ENCODE data around the gene CDH23.

CDH23 gene

GRCh38 chr10:71525721-71526120, 129.0 kb downstream of the CDH23 start:
- H3K36me3 ChIP-seq (ENCODE audit: control insufficient read depth, insufficient read depth, low read length), result no peaks in the 10 kb centered on the region
- H3K9ac ChIP-seq (ENCODE audit: low read length), result no peak overlapping the region
- H3K4me1 ChIP-seq (ENCODE audit: control insufficient read depth, insufficient read depth, low read length), result peaks cover 8% of the 10 kb centered on the region
- H3K27me3 ChIP-seq (ENCODE audit: control insufficient read depth, insufficient read depth, low read length), result peaks cover 8% of the 10 kb centered on the region
- no peaks in the 10 kb centered on the region for H3K9me3 ChIP-seq (ENCODE audit: control insufficient read depth, low read length)
- no peak overlapping the region for H3K4me3 ChIP-seq (ENCODE audit: low read length)

GRCh38 chr10:71526653-71527052, 129.9 kb downstream of the CDH23 start:
- H3K9ac ChIP-seq (ENCODE audit: low read length), result no peak overlapping the region
- peaks cover 8% of the 10 kb centered on the region for H3K27me3 ChIP-seq (ENCODE audit: control insufficient read depth, insufficient read depth, low read length)
- no peaks in the 10 kb centered on the region for H3K9me3 ChIP-seq (ENCODE audit: control insufficient read depth, low read length)
- H3K4me3 ChIP-seq (ENCODE audit: low read length), result no peak overlapping the region
- H3K36me3 ChIP-seq (ENCODE audit: control insufficient read depth, insufficient read depth, low read length), result no peaks in the 10 kb centered on the region
- peaks cover 8% of the 10 kb centered on the region for H3K4me1 ChIP-seq (ENCODE audit: control insufficient read depth, insufficient read depth, low read length)

- Histone ChIP-seq H3K9ac (ENCODE audit: low read length) (no peak overlapping the region), H3K9me3 (ENCODE audit: control insufficient read depth, low read length) (no peaks in the 10 kb centered on the region), H3K36me3 (ENCODE audit: control insufficient read depth, insufficient read depth, low read length) (no peaks in the 10 kb centered on the region), H3K4me1 (ENCODE audit: control insufficient read depth, insufficient read depth, low read length) (peaks cover 8% of the 10 kb centered on the region), H3K27me3 (ENCODE audit: control insufficient read depth, insufficient read depth, low read length) (peaks cover 8% of the 10 kb centered on the region), H3K4me3 (ENCODE audit: low read length) (no peak overlapping the region)
Measured at GRCh38 chr10:71527135-71527534, 130.4 kb downstream of the CDH23 start.

- no peak overlapping the region for H3K9ac ChIP-seq (ENCODE audit: low read length)
- peaks cover 8% of the 10 kb centered on the region for H3K4me1 ChIP-seq (ENCODE audit: control insufficient read depth, insufficient read depth, low read length)
- H3K36me3 ChIP-seq (ENCODE audit: control insufficient read depth, insufficient read depth, low read length), result no peaks in the 10 kb centered on the region
- H3K9me3 ChIP-seq (ENCODE audit: control insufficient read depth, low read length), result no peaks in the 10 kb centered on the region
- H3K4me3 ChIP-seq (ENCODE audit: low read length), result no peak overlapping the region
- peaks cover 8% of the 10 kb centered on the region for H3K27me3 ChIP-seq (ENCODE audit: control insufficient read depth, insufficient read depth, low read length)
Measured at GRCh38 chr10:71528371-71529206, 131.9 kb downstream of the CDH23 start.

GRCh38 chr10:71529207-71529827, 132.6 kb downstream of the CDH23 start:
- H3K9me3 ChIP-seq (ENCODE audit: control insufficient read depth, low read length), result no peaks in the 10 kb centered on the region

GRCh38 chr10:71530781-71531180, 134.1 kb downstream of the CDH23 start:
- H3K27me3 ChIP-seq (ENCODE audit: control insufficient read depth, insufficient read depth, low read length), result no peaks in the 10 kb centered on the region
- no peak overlapping the region for H3K4me3 ChIP-seq (ENCODE audit: low read length)
- no peaks in the 10 kb centered on the region for H3K9me3 ChIP-seq (ENCODE audit: control insufficient read depth, low read length)
- H3K9ac ChIP-seq (ENCODE audit: low read length), result no peak overlapping the region
- no peaks in the 10 kb centered on the region for H3K36me3 ChIP-seq (ENCODE audit: control insufficient read depth, insufficient read depth, low read length)
- H3K4me1 ChIP-seq (ENCODE audit: control insufficient read depth, insufficient read depth, low read length), result peaks cover 8% of the 10 kb centered on the region

More at GRCh38 chr10:71529207-71529827, 132.6 kb downstream of the CDH23 start:
- H3K4me3 ChIP-seq (ENCODE audit: low read length), result no peak overlapping the region
- peaks cover 8% of the 10 kb centered on the region for H3K4me1 ChIP-seq (ENCODE audit: control insufficient read depth, insufficient read depth, low read length)
- H3K9ac ChIP-seq (ENCODE audit: low read length), result no peak overlapping the region
- no peaks in the 10 kb centered on the region for H3K36me3 ChIP-seq (ENCODE audit: control insufficient read depth, insufficient read depth, low read length)
- H3K27me3 ChIP-seq (ENCODE audit: control insufficient read depth, insufficient read depth, low read length), result peaks cover 2% of the 10 kb centered on the region

GRCh38 chr10:71531485-71532446, 135.0 kb downstream of the CDH23 start:
- Histone ChIP-seq H3K4me1 (ENCODE audit: control insufficient read depth, insufficient read depth, low read length) (peaks cover 7% of the 10 kb centered on the region), H3K4me3 (ENCODE audit: low read length) (no peak overlapping the region), H3K9ac (ENCODE audit: low read length) (no peak overlapping the region), H3K9me3 (ENCODE audit: control insufficient read depth, low read length) (no peaks in the 10 kb centered on the region), H3K27me3 (ENCODE audit: control insufficient read depth, insufficient read depth, low read length) (no peaks in the 10 kb centered on the region), H3K36me3 (ENCODE audit: control insufficient read depth, insufficient read depth, low read length) (no peaks in the 10 kb centered on the region)

- no peaks in the 10 kb centered on the region for H3K9me3 ChIP-seq (ENCODE audit: control insufficient read depth, low read length)
- no peak overlapping the region for H3K4me3 ChIP-seq (ENCODE audit: low read length)
- no peaks in the 10 kb centered on the region for H3K4me1 ChIP-seq (ENCODE audit: control insufficient read depth, insufficient read depth, low read length)
- no peaks in the 10 kb centered on the region for H3K27me3 ChIP-seq (ENCODE audit: control insufficient read depth, insufficient read depth, low read length)
- H3K9ac ChIP-seq (ENCODE audit: low read length), result no peak overlapping the region
- no peaks in the 10 kb centered on the region for H3K36me3 ChIP-seq (ENCODE audit: control insufficient read depth, insufficient read depth, low read length)
Measured at GRCh38 chr10:71532878-71533277, 136.2 kb downstream of the CDH23 start.

GRCh38 chr10:71533936-71534335, 137.2 kb downstream of the CDH23 start:
- Histone ChIP-seq H3K36me3 (ENCODE audit: control insufficient read depth, insufficient read depth, low read length) (no peaks in the 10 kb centered on the region), H3K4me3 (ENCODE audit: low read length) (no peak overlapping the region), H3K9ac (ENCODE audit: low read length) (no peak overlapping the region), H3K4me1 (ENCODE audit: control insufficient read depth, insufficient read depth, low read length) (no peaks in the 10 kb centered on the region), H3K27me3 (ENCODE audit: control insufficient read depth, insufficient read depth, low read length) (no peaks in the 10 kb centered on the region), H3K9me3 (ENCODE audit: control insufficient read depth, low read length) (no peaks in the 10 kb centered on the region)

- Histone ChIP-seq H3K9ac (ENCODE audit: low read length) (no peak overlapping the region), H3K4me1 (ENCODE audit: control insufficient read depth, insufficient read depth, low read length) (no peaks in the 10 kb centered on the region), H3K9me3 (ENCODE audit: control insufficient read depth, low read length) (no peaks in the 10 kb centered on the region), H3K36me3 (ENCODE audit: control insufficient read depth, insufficient read depth, low read length) (no peaks in the 10 kb centered on the region), H3K27me3 (ENCODE audit: control insufficient read depth, insufficient read depth, low read length) (no peaks in the 10 kb centered on the region), H3K4me3 (ENCODE audit: low read length) (no peak overlapping the region)
Measured at GRCh38 chr10:71534568-71535194, 138.0 kb downstream of the CDH23 start.

GRCh38 chr10:71536332-71536731, 139.6 kb downstream of the CDH23 start:
- Histone ChIP-seq H3K4me3 (ENCODE audit: low read length) (no peak overlapping the region), H3K4me1 (ENCODE audit: control insufficient read depth, insufficient read depth, low read length) (no peaks in the 10 kb centered on the region), H3K36me3 (ENCODE audit: control insufficient read depth, insufficient read depth, low read length) (no peaks in the 10 kb centered on the region), H3K9me3 (ENCODE audit: control insufficient read depth, low read length) (no peaks in the 10 kb centered on the region), H3K27me3 (ENCODE audit: control insufficient read depth, insufficient read depth, low read length) (peaks cover 6% of the 10 kb centered on the region), H3K9ac (ENCODE audit: low read length) (no peak overlapping the region)
